ENCODE data around the gene NLRP10.

DNA sequence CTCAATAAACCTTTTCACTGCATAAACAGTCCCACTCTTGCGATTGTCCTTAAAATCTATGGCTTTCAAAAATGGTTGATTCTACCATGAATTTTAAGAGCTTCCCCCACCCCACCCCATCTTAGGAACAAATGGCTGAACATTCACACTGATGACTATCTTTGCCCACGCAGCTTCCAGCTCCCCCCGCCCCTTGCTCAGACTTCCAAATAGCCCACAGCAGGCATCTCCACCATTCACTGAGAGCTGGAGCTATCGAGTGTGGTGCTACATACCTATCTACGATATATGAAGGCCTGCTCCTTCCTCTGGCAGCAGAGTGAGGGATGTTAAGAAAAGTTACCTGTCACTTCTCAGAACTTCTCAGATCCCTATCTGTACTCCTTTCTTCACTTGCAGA lies 48.6 kb upstream of the NLRP10 start:
- TF ChIP-seq, protein P1, sequence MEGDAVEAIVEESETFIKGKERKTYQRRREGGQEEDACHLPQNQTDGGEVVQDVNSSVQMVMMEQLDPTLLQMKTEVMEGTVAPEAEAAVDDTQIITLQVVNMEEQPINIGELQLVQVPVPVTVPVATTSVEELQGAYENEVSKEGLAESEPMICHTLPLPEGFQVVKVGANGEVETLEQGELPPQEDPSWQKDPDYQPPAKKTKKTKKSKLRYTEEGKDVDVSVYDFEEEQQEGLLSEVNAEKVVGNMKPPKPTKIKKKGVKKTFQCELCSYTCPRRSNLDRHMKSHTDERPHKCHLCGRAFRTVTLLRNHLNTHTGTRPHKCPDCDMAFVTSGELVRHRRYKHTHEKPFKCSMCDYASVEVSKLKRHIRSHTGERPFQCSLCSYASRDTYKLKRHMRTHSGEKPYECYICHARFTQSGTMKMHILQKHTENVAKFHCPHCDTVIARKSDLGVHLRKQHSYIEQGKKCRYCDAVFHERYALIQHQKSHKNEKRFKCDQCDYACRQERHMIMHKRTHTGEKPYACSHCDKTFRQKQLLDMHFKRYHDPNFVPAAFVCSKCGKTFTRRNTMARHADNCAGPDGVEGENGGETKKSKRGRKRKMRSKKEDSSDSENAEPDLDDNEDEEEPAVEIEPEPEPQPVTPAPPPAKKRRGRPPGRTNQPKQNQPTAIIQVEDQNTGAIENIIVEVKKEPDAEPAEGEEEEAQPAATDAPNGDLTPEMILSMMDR (conservative IDR thresholded peaks at IDR 0.05), result no peak
- TF ChIP-seq ZFX (IDR thresholded peaks at IDR 0.05), result no peak
